HTERT RPE-1 (cell line): ENCODE measurements around the gene RBSN.
"Not testable (repeated sequence)": the region's sequence is repeated elsewhere in the genome, so short reads cannot be mapped to it uniquely, and the experiment has no call there.

ENCODE experiments used
- in situ Hi-C: fragments of 300-500 bp; cut with MboI; formaldehyde crosslinking; loops from 4 replicates; pipeline ENCODE4 v1.14.3; 2020; ENCODE audit warnings: low sequenced_read_pairs

Gene RBSN

GRCh38 chr3:15098503-15099363, at the start of gene RBSN:
Gene RBSN, minus strand, starts transcription at chr3:15099148. Its CDS starts 3,028 bp downstream, at chr3:15096120.
- in situ Hi-C loops, result no loop called here

GRCh38 chr3:15148614-15149013, 49.7 kb upstream of the RBSN start:
- in situ Hi-C loops, result no loop called here

DNA sequence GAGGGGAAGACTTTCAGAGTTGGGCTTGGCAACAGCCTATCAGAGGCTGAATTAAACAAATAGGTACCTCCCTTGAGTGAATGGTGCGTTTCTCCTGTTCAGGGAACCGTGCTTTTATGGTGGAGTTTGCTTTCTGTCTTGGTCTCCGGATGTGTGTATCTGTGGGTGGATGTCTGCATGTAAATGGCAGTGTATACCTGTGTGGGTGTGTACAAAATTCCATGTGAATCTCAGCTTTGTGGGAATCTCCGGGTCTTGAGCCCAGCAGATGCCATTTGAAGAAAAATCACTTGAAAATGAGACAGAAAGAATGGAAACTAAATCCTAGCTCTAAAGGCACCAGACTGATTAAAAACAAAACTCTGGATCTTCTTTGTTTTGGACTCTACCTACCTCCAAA, 37.9 kb upstream of the RBSN start:
- in situ Hi-C loops, result not testable (repeated sequence)

- in situ Hi-C loops, result not testable (repeated sequence)
These were observed 36.0 kb upstream of the RBSN start for GRCh38 chr3:15134968-15135367.

DNA sequence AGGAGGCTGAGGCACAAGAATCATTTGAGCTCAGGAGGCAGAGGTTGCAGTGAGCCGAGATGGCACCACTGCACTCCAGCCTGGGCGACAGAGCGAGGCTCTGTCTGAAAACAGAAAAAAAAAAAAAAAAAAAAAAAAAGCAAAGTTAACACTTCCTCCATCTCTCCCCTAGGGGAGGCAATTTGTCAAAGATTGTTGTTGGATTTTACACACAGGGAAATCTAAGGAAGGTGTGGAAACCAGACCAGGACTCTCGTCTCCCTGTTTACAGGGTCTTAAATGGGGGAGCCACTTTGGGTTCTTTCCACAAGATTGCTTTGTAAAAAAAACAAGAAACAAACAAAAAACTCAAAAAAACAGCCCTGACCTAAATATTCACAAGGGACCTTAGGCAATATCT, 29.5 kb upstream of the RBSN start:
- in situ Hi-C loops, result not testable (repeated sequence)

GRCh38 chr3:15126975-15127374, 28.0 kb upstream of the RBSN start:
- in situ Hi-C loops, result not testable (repeated sequence)

DNA sequence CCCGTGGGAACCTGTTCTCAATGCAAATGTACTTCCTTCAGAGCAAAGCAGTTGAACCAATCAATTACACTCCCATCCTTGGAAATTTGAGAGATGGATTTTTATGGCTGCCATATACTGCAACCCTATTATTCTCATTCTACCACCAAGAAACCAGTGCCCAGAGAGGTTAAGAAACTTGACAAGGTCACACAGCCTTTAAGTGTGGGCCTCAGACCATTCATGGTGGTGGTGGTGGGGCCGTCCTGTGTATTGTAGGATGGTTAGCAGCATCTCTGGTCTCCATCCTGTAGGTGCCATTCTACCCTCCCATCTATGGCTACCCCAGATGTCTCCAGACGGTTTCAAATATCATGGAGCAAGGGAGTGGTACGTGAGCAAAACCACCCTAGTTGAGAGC, 23.4 kb upstream of the RBSN start:
- in situ Hi-C loops, result no loop called here

DNA sequence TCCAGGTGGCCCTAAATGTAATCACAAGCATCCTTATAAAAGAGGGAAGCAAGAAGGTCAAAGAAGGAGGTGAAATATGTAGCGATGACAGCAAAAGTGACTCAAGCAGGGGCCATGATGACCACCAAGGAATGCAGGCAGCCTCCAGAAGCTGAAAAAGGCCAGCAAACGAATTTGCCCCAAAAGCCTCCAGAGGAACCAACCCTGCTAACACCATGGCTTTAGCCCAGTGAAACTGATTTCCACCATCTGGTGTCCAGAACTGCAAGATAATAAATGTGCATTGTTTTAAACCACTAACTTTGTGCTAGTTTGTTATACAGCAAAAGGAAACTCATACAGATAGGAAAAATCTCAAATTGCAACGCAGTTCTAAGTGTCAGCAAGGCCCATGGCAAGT, 23.0 kb upstream of the RBSN start:
- in situ Hi-C loops, result no loop called here

DNA sequence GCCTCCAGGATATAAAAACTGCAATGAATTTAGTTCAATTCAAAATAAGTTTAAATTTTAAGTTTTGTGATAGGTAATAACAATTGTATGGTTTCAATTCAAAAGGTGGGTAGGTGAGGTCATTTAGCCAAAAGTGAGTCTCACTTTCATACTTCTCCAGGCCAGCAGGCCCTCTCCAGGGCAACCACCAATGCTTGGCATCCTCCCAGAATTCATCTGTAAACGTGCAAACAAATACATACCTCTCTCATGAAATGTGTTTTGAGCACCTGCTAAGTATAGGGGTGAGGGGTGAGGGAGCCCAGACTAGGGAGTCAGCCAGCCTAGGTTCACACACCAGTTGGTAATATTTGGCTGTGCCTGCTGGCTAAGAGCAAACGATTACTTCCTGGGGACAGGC, 22.0 kb upstream of the RBSN start:
- in situ Hi-C loops, result no loop called here

GRCh38 chr3:15117011-15117410, 18.1 kb upstream of the RBSN start:
- in situ Hi-C loops, result no loop called here

- in situ Hi-C loops, result no loop called here
These were observed 17.2 kb upstream of the RBSN start for GRCh38 chr3:15116032-15116669.

- in situ Hi-C loops, result no loop called here
These were observed 15.8 kb upstream of the RBSN start for GRCh38 chr3:15114466-15115358.

- in situ Hi-C loops, result no loop called here
These were observed 14.9 kb upstream of the RBSN start for GRCh38 chr3:15113884-15114283.

GRCh38 chr3:15113471-15113870, 14.5 kb upstream of the RBSN start:
- in situ Hi-C loops, result no loop called here

DNA sequence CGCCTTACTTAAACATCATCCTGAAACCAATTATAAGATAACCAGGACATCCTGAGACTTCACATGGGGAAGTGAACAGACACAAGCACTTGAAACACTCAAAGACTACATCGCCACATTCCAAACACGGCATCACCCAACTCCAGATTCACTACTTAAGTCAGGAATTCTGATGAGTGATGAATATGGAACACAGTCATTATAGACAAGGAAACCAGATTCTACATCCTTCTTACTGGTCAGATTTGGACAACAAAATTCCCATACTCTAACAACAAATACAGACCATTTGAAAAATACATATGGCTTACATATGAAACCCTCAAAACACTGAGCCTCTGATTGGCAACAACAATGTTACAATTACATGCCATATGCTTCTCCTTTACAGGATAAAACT, 13.1 kb upstream of the RBSN start:
- in situ Hi-C loops, result no loop called here

DNA sequence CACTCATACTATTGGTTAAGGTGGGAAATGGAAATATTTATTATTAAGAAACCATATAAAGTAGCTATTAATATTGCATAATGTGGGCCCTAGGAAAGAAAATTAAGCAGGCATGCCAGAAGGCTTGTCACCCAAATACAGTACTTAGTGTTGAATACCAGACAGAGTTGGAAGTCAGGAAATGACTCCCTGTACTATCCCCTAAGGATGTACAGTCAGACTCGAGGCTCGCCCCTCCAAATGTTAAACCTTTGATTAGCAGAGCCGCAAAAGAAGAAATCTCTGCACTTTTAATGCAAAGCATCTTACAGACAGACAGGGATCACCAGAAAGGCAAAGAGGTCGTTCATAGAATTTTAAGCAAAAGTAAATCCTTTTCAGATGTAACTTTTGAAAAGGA, 11.3 kb upstream of the RBSN start:
- in situ Hi-C loops, result no loop called here

GRCh38 chr3:15108869-15109268, 9.9 kb upstream of the RBSN start:
- in situ Hi-C loops, result no loop called here

- in situ Hi-C loops, result no loop called here
These were observed 9.2 kb upstream of the RBSN start for GRCh38 chr3:15108082-15108545.

GRCh38 chr3:15107075-15107947, 8.4 kb upstream of the RBSN start:
- in situ Hi-C loops, result no loop called here

DNA sequence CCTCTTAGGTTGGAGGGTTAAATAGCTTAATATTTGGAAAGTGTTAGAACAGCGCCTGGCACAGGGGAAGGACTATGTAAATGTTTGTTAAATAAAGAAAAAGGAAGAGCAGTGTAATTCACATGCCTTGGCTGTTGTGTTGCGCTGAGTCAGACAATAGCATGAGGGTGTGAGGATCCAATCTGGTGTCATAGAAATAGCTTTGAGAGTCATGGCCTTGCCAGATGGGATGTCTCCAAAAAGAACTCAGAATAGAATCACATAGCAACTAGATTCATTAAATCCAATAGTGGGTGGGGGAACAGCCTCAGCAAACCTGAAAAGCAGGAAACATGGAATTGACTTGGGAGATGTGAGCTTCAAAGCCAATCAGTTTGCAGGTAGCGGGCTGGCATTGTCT, 3.9 kb upstream of the RBSN start:
- in situ Hi-C loops, result no loop called here
